Measurements from ENCODE around the gene SNRPD1.

GRCh38 chr18:21636769-21637168 lies 24.7 kb downstream of the SNRPD1 start:
- no peak for TF ChIP-seq SP1 (IDR thresholded peaks at IDR 0.05; ENCODE audit: low read depth)
- TF ChIP-seq YY1 (IDR thresholded peaks at IDR 0.05; ENCODE audit: extremely low read depth, insufficient replicate concordance, low read depth, low read length) = no peak
- no peak for TF ChIP-seq ATF3 (IDR thresholded peaks at IDR 0.05)

Measured in HCT116 (cell line).